NAMALWA (cell line): Measurements from ENCODE around the gene PIP5KL1.
A peak's percentile ranks its signal among the peaks of the same experiment; 100 is the strongest.

ENCODE experiments used
- DNase-seq: peaks from one replicate; pipeline ENCODE4 v3.0.0-alpha.2; 2015; ENCODE audit warnings: low spot score

The PIP5KL1 gene

DNA sequence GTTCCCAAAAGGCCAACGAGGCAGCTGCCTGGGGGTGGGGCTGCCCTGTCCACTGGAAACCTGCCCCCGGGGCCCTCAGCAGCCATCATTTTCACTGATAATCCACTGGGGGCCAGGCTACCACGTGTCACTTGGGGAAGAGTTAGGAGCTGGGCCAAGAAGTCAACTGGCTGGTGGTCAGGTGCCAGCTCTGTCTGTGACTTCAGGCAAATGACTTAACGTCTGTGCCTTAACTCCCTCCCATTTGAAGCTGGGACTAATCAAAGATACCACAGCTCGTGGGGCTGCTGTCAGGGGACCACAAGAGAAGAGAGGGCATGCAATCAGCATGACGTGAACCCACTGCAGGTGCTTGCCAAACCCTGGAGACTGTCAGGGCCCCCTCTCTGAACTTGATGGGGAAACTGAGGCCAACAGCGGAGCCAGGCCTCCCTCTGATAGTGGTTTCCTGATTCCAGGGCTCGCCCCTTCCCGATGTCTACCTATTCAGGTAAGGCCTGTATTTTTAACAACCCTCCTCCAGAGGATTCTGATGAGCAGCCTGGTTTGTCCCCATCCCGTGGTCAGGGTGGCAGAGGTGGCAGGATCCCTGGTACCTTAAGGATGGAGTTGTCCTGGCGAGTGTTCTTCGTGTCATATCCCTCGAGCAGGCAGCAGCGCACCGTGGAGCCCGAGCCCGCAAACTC lies 19.4 kb upstream of the PIP5KL1 start:
- DNase-seq, result no peak

DNA sequence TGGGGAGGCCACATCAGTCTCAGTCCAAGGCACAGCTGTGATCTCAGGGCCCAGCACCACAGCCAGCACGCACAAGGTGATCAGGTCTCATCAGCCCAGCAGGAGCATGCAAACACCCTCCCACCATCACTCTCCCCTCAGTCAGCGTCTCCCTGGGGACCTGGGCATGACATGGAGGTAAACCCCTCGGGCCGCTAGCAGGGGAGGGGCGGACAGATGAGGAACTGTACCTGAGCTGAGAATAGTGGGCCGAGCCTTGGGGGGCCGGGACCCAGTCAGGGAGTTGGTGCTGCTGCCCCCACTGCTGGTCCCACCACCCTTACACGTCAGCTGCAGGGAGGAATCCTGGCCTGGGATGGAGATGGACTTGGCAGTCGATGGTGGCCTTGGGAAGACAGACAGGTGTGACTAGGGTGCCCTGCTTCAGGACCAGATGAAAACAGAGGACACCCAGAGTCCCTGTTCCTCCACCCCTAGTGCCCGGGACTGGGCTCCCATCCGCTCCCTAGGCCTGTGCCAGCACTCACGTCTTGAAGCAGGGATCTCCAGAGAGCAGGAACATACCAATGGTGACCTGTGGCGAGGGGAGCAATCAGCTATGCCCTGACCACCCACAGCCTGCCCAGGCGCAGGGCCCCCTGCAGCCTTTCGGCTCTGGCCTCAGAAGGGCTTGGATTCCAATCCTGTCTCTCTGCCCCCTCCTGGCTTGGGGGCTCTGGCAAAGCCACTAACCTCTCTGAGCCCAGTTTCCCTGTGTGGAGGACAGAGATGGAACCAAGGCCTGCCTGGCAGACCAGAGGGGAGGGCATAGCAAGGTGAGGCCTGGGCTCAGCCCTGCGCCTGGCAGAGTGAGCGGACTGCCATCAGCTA lies 17.5 kb upstream of the PIP5KL1 start:
- no peak for DNase-seq

DNA sequence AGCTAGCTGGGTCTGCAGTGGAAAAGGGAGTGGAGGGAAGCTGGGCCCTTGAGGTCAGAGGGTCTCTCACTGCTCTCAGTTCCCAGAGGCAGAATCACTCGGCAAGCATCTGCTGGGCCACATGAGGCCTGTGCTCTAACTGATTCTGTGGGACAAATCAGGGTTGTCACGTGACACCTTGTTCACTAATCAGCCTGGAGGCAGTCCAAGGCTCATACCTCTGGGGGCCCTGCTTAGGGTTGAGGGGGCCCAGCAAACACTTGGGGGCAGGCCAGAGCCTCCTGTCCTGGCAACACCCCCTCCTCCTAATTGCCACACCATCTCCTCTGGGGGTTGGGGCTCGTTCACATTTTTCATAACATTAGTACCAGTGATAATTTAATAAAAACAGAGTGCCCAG lies 16.2 kb upstream of the PIP5KL1 start:
- no peak for DNase-seq

DNA sequence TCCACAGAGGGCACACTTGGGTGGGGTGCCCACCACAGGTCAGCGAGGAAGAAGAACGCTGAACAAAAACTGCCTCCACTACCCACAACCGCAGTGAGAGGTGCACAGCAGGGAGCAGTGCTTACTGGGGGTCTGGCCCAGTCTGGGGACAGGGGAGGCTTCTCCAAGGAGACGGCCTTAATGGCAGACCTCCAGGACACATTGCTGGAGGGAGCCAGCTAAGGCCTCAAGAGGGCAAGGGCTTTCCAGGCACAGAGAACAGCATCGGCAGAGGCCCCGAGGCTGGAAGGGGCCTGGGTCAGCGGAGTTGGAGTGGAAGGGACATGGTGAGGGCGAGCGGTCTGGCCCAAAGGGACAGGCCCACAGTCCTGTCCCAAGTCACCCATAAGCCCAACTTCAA lies 15.4 kb upstream of the PIP5KL1 start:
- DNase-seq, result no peak

DNA sequence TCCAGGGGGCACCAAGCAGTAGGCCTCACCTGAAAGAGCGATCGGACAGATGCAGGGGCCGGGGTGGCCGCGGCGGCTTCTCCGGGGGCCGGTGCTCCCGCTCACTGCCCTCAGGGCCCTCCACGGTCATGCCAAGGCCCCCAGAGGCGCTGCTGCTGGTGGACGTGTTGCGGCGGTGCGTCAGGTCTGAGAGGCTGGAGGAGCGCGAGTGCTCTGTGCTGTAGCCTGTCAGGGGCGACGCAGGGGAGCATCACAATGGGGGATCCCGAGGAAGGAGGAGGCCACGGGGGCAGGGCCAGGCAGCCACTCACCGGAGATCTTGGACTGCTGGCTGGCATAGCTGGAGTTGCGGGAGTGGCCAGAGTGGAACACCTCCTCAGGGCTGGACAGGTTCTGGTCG lies 14.8 kb upstream of the PIP5KL1 start:
- no peak for DNase-seq

DNA sequence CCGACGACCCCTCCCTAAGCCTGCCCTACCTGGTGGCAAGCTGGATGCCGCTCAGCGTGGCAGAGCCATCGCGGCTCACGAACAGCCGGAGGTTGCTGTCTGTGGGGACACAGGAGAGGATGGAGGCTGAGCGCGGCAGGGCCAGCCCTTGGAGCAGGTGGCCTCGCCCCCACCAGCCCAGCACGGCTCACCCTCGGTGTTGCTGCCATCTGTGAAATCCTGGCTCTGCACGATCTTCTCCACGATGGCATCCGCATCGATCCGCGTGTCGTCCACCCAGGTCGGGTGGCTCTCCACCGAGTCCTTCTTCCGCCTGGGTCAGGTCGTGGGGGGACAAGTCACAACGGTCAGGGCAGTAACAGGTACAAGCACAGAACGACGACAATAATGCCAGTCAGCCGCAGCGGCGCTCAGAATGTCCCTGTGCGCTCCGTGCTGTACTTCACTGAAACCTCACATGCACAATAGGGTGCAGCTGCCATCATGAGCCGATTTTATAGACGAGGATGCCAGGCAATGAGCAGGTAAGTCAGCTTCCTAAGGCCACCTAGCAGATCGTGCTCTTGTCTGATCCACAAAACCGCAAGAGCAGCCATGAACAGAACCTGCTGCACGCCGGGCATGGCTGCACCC lies 14.1 kb upstream of the PIP5KL1 start:
- DNase-seq, result no peak

DNA sequence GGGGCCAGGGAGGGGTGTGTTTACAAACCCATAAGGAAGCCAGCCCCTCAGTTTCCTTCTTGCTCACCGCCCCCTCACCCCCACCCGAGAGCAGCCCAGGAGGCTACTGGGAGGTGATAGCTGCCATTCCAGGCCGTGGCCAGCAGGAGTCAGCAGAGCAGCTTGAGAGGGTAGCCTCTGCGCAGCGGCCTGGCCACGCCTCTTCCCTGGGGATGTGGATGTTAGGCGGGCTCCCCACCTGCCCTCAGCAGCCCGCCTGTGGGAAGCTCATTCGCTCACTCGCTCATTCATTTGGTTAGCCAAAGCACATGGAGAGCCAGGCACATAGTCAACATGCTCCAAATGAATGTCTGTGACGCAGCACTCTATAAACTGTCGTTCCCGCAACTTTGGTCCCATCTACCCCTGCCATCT lies 13.2 kb upstream of the PIP5KL1 start:
- peak; percentile 83 for DNase-seq

DNA sequence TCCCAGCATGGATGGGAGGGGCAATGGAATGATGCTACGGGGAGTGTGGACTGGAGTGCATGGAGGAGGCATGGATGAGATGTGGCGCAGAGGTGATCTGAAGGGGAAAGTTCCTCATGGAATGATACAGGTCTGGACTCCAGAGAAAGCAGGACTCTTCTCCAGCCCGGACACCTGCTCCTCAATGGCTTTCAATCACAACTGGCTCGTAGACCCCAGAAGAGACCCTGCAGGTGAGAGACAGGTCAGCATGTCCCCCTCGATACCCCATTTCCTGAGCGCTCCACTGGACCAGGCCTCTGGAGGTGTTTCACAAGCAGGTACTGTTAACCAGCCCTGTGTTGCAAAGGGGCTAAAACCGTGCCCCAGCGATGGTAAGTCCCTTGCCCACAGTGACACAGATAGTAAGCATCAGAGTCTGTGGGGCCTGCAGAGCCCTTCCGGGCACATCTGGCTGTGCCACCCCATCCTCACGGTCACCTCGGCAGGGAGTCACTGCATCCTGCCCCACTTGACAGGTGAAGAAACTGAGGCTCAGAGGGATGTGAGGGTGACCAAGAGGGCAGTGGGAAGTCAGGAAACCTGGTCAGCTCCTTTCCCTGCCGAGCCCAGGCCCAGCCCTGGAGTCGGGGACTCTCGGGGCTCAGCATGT lies 12.6 kb upstream of the PIP5KL1 start:
- DNase-seq, result no peak

DNA sequence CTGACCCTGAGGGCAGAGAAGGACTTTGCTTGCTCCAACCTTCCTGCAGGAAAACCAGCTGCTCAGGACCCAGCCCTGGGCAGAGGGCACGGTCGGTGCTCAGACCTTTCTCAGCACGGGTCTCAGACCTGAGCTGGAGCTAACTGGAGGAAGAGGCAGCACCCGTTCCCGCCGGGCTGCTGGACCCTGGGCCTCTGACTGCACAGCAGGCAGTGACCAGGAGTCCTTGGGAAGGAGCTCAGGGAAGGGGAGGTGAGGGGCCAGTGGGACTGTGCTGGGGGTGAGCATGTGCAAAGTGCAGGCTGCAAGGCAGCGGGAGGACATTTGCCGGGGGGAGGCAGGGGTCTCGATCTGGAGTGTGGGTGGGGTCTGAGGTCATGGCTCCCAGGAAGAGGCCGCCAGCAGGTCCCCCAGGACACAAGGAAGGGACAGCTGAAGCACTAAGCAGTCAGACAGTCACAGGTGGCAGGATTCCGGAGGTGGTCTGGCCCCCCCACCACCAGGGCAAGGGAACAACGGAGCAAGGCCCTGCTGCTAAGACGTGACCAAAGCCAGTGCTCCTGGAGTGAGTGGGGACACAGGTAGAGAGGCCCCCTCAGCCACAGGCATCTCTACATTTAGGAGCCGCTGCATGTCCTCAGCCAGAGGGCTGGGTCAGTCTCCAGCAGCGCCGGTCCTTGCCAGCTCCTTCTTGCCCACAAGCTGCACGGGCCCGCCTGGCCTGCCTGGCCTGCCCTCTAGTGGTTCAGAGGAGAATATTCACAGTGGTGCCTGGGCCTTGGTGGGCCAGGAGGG lies 11.8 kb upstream of the PIP5KL1 start:
- peak; percentile 76 for DNase-seq

DNA sequence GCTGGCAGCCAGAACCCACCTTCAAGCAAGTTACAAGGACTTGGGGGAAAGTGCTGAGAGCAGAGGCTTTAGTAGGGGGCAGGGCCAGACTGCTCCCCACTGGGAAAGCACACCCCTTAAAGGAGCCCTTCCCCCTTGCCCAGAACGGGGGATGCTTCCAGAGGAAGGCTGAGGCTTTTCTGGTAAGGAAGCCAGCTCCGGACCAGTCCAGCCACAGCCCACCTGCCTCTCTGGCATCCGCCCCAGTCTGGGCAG lies 11.3 kb upstream of the PIP5KL1 start:
- DNase-seq, result no peak

DNA sequence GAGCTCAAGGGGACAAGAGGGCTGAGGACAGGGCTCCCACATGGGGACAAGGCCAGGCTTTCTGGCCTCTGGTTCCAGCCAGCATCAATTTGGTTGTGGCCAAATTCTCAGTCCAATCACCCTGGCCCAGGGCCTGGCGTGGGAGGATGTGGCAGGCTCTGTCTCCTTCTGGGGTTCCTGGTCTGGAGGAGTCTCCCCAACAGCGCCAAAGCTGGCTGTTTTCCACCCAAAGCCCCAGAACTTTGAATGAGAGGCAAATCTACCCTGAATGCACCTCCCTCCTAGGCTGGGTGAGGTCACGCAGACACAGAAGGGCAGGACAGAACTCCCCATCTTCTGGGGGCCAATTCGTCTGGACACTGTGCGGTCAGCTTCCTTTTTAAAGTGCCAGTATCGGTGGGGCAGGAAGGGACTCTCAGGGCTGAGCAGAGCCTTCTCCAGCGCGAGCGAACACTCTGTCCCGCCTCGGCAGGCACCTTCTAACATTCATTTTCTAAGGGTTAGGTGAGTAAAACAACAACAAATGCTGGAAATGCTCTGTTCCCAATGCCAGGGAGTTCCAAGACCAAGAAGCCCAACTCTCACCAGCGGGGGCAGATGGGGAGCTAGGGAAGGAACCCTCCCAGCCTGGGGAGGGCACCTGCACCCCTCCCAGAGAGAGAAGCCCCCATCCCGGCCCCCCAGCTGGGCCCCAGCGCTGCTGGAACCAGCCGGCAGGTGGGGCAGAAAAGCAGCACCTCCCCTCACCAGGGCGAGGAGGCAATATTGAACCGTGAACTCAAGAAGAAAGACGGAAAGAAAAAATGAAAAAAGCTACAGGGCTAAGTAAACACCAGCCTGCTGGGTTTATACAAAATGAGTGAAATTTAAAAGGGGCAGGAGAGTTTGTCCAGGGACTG lies 10.7 kb upstream of the PIP5KL1 start:
- DNase-seq, result no peak

DNA sequence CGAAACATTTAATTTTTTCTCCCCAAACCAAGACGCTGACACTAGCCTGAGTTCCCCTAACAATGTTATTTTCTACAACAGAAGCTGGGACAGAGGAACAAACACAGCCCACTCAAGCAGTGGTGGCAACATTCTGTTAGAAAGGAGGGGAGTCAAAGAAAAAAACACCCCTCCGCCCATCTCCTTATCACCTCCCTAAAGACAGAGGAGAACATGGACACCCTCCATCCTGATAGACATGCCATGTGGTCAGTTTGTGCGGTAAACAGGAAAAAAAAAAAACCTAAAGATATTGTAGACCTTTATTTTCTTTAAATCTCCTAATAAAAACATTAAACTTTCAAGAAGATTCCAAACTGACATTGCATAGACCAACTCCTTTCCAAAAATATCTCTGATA lies 10.0 kb upstream of the PIP5KL1 start:
- DNase-seq, result no peak

DNA sequence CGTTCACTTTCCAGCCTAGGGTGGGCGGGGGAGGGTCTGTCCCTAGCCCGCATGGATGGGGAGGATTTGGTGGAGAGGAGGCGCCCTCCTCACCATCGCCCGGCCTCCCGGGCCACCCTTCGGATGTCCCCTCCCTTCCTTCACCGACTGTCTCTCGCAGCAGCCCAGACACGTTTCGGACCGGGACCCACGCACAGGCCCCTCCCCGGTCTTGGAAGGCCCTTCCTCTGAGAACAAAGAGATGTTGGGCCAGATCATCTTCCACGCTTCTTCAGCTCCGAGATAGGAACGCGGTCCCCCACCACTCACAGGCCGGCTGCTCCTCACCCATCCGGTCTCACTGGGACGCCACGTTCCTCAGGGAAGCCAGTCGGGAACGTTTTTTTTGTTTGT lies 7.7 kb upstream of the PIP5KL1 start:
- no peak for DNase-seq

DNA sequence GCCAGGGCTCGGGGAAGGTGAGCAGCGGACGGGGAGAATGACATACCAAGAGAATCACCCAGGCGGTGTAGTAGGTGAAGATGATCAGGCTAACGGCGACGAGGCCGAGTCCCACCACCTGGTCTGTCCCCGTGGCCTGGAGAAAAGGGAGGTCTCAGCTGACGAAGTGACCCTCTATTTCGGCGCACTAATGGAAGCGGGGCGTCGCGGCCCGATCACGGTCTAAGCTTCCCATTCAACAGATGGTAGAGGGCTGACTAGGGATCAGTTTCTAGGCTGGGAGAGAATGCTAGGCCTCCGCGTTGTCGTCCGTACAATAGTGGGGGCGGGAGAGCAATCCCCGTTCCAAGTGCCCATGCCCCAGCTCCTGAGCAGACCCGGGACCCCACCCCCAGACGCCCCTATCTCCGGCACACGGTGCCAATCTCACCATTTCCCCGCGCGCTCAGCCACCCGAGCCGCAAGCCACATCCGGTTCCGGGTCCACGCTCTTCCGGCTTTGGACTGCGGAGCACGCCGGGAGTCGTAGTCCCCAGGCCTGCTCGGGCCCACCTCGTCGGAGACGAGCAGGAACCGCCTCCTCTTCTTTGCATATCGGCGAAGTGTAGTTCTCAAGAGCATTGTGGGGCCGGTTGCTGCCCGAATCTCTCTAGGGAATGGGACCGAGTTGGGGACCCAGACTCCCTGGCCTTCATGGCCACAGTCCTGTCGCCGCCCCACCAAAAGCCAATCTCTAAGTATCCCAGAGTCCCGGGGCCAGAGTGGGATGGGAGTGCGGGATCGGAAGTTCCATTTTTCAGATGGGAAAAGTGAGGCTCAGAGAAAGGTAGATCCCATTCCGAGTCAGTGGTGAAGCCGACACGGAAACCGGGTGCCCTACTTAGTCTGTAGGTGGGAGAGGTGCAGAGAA lies 7.1 kb upstream of the PIP5KL1 start, which contains the start of gene DPM2:
Gene DPM2 (minus strand): TSS at position 467 of the 910 bp plus-strand sequence. CDS start 34 bp downstream, at position 433.
- peak; percentile 96 for DNase-seq

DNA sequence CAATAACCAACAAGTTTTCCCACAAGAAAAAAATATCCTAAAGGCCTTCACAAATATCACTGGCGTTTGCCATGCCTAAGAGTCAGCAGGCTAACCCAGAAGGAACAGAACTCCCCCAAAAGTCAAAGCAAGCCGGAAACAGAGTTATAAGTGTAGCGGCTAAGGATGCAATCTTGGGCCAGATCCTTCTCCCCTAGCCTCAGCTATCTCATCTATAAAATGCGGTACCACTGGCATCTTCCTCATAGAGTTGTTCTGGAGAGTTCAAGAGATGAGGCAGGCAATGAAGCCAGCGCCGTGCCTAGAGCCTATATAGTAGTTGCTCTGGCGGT lies 6.4 kb upstream of the PIP5KL1 start:
- DNase-seq, result no peak

DNA sequence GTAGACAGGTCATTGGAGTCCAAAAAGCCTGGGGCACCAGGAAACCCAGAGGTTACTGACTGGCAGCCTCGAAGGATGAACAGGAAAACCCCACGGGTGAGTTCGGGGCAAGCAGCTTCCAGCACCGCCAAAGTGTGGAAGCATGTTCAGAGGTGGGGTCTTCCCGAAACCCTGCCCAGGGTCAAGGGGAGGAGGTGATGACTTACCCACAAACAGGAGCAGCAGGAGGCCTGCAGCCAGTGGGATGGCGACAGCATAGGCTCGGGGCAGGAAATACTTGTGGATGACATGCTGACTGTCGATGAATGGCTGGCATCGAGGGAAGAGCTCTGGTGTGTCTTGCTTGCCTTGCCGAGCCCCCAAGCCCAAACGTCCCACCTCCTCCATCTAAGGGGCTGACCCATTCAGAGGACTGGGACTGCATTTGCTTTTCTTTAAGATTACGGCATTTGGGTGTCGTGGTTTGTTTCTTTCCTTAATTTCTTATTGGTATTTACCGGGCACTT lies 5.8 kb upstream of the PIP5KL1 start:
- no peak for DNase-seq

DNA sequence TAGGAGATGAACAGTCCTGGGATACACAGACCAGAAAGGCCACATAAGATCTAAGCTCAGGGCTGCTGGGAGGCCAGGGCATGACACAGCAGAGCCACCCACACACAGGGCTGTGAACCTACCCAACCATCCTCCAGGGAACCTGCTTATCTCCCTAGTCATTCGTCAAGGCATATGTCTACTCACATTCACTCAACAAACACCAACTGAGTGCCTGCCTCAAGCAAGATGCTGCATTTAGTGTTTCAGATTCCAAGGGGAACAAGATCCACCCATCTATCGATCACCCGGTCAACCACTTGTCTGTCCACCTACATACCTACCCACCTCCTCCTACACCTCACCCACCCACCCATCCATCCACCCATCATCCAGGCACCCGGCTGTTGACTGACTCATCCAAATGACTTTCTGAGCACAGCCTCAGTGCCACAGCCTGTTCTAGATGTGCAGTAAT lies 5.2 kb upstream of the PIP5KL1 start:
- no peak for DNase-seq

DNA sequence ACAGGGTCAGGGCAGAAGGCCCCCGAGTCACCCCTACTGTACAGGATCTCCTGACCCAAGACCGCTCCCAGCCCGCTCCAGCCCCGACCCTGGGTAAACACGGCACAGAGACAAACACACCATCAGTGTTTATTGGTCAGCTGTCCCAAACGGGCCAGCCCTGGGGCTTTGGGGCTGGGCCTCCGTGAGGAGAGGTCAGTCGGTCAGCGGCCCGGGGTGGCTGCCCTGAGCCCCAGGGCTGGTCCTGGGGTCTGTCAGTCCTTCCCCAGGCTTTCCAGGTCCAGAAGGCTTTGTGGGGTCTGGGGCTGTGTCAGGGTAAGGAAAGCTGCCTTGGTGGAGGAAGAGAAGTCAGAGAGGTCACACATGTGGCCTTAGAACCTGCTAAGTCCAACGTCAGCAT lies 4.4 kb upstream of the PIP5KL1 start:
- no peak for DNase-seq

DNA sequence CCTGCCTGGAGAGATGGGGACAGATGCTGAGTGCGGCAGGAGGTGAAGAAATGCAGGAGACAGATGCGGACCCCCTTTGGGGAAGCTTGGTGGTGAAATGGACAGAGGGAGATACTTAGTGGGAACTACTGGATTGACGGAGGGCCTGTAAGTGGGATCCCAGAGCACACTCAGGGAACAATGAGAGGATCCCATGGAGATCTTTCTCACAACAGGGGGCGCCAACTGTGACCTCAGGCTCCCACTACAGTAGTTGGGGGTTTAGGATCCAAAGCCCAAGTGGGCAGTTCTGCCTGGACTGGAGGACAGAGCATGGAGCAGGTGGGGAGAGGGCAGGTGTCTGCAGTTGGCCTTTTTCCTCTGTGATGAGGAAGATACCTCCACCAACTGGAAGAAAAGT lies 3.7 kb upstream of the PIP5KL1 start:
- no peak for DNase-seq
